HEK293T (cell line): ENCODE results near the gene CORO2A.

Source experiments
- CTBP1 ChIP-seq: fragments of 450-650 bp; IDR thresholded peaks from 2 replicates; pipeline ENCODE4 v1.6.1; 2016; ENCODE audit warnings: borderline replicate concordance
- FOXK2 ChIP-seq: fragments of 450-650 bp; IDR thresholded peaks from 2 replicates; pipeline ENCODE4 v1.6.1; 2016; ENCODE audit warnings: mild to moderate bottlenecking
- SP1 ChIP-seq: fragments of 450-650 bp; IDR thresholded peaks from 2 replicates; pipeline ENCODE4 v1.6.1; 2017
- SUZ12 ChIP-seq: fragments of 450-650 bp; IDR thresholded peaks from 2 replicates; pipeline ENCODE4 v1.6.1; 2016; ENCODE audit warnings: mild to moderate bottlenecking
- TARDBP ChIP-seq: fragments of 450-650 bp; IDR thresholded peaks from 2 replicates; pipeline ENCODE4 v1.6.1; 2016

GRCh38 chr9:98209530-98209929 lies 17.1 kb upstream of the CORO2A start:
- TF ChIP-seq SUZ12 (no peak), FOXK2 (no peak), CTBP1 (no peak), SP1 (no peak), TARDBP (no peak)
